SK-N-SH treated with all-trans-retinoic acid at 6 μM for 48 hours (cell line): ENCODE measurements around the gene ANKRD44.

Source experiments
- ARNTL ChIP-seq: fragments of 450-650 bp; formaldehyde crosslinking; IDR thresholded peaks from 2 replicates; pipeline ENCODE4 v1.5.0; 2020; ENCODE audit warnings: low read depth, mild to moderate bottlenecking, moderate library complexity, borderline replicate concordance
- BACH2 ChIP-seq: fragments of 250-450 bp; sonication (Bioruptor Pico); IDR thresholded peaks from 2 replicates; pipeline ENCODE4 v1.9.0; 2021; ENCODE audit warnings: mild to moderate bottlenecking, borderline replicate concordance
- PATZ1 ChIP-seq: fragments of 250-450 bp; sonication (Bioruptor Pico); IDR thresholded peaks from 2 replicates; pipeline ENCODE4 v1.8.0; 2020; ENCODE audit warnings: mild to moderate bottlenecking, moderate library complexity, borderline replicate concordance
- POU6F1 ChIP-seq: fragments of 250-450 bp; sonication (Bioruptor Pico); IDR thresholded peaks from 2 replicates; pipeline ENCODE4 v1.8.0; 2021; ENCODE audit warnings: low read depth, mild to moderate bottlenecking, moderate library complexity, borderline replicate concordance
- PPARA ChIP-seq: fragments of 250-450 bp; sonication (Bioruptor Pico); IDR thresholded peaks from 2 replicates; pipeline ENCODE4 v1.5.0; 2020; ENCODE audit warnings: mild to moderate bottlenecking, borderline replicate concordance

- TF ChIP-seq BACH2 (no peak), ARNTL (no peak), POU6F1 (no peak), PATZ1 (CRISPR knock-in tag) (no peak), PPARA (no peak)
These were observed 6.0 kb downstream of the ANKRD44 start for GRCh38 chr2:197304556-197305011.
